ENCODE results near the gene PARP1.

GRCh38 chr1:226403201-226404034, 4.5 kb downstream of the PARP1 start:
- TF ChIP-seq EZH2phosphoT487 (IDR thresholded peaks at IDR 0.05; ENCODE audit: insufficient read depth, low read depth) (no peak), EZH2 (IDR thresholded peaks at IDR 0.05; ENCODE audit: insufficient read depth, poor library complexity, severe bottlenecking) (no peak)
